ENCODE measurements around the gene LRBA. TPM values are rescaled to one million over a fixed set of nuclear protein-coding genes. Genes with fewer than 3 reads are reported as not detected.

Gene LRBA
- total RNA-seq, 1 experiment from 2014 or later: 69.1 TPM

GRCh38 chr4:150573534-150573933, 441.6 kb downstream of the LRBA start:
- ChIA-PET POLR2A (no interaction called here), CTCF (no interaction called here)
- Mint-ChIP-seq H3K36me3 (no peaks in the 10 kb centered on the region), H3K27ac (no peak overlapping the region), H3K27me3 (ENCODE audit: low read depth) (peaks cover 2% of the 10 kb centered on the region), H3K4me1 (peaks cover 1% of the 10 kb centered on the region), H3K4me3 (no peak overlapping the region), H3K9me3 (no peaks in the 10 kb centered on the region)
- no peak for TF ChIP-seq ZNF671 (CRISPR knock-in tag; IDR thresholded peaks at IDR 0.05)
- TF ChIP-seq NFYB (CRISPR knock-in tag; conservative IDR thresholded peaks at IDR 0.05; ENCODE audit: low read depth): no peak
- TF ChIP-seq EMX1 (CRISPR knock-in tag; IDR thresholded peaks at IDR 0.05): no peak
- TF ChIP-seq CDX4 (CRISPR knock-in tag; IDR thresholded peaks at IDR 0.05; ENCODE audit: borderline replicate concordance): no peak
- TF ChIP-seq, protein P1, sequence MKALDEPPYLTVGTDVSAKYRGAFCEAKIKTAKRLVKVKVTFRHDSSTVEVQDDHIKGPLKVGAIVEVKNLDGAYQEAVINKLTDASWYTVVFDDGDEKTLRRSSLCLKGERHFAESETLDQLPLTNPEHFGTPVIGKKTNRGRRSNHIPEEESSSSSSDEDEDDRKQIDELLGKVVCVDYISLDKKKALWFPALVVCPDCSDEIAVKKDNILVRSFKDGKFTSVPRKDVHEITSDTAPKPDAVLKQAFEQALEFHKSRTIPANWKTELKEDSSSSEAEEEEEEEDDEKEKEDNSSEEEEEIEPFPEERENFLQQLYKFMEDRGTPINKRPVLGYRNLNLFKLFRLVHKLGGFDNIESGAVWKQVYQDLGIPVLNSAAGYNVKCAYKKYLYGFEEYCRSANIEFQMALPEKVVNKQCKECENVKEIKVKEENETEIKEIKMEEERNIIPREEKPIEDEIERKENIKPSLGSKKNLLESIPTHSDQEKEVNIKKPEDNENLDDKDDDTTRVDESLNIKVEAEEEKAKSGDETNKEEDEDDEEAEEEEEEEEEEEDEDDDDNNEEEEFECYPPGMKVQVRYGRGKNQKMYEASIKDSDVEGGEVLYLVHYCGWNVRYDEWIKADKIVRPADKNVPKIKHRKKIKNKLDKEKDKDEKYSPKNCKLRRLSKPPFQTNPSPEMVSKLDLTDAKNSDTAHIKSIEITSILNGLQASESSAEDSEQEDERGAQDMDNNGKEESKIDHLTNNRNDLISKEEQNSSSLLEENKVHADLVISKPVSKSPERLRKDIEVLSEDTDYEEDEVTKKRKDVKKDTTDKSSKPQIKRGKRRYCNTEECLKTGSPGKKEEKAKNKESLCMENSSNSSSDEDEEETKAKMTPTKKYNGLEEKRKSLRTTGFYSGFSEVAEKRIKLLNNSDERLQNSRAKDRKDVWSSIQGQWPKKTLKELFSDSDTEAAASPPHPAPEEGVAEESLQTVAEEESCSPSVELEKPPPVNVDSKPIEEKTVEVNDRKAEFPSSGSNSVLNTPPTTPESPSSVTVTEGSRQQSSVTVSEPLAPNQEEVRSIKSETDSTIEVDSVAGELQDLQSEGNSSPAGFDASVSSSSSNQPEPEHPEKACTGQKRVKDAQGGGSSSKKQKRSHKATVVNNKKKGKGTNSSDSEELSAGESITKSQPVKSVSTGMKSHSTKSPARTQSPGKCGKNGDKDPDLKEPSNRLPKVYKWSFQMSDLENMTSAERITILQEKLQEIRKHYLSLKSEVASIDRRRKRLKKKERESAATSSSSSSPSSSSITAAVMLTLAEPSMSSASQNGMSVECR (CRISPR knock-in tag; IDR thresholded peaks at IDR 0.05; ENCODE audit: borderline replicate concordance): no peak
- TF ChIP-seq IRF2 (CRISPR knock-in tag; IDR thresholded peaks at IDR 0.05; ENCODE audit: borderline replicate concordance, low read depth): no peak
- no peak for TF ChIP-seq SMAD4 (CRISPR knock-in tag; IDR thresholded peaks at IDR 0.05)
- TF ChIP-seq SMAD3 (CRISPR knock-in tag; IDR thresholded peaks at IDR 0.05; ENCODE audit: borderline replicate concordance): no peak
- no peak for TF ChIP-seq ZNF232 (CRISPR knock-in tag; IDR thresholded peaks at IDR 0.05)
- TF ChIP-seq ZNF512 (CRISPR knock-in tag; IDR thresholded peaks at IDR 0.05; ENCODE audit: borderline replicate concordance): no peak
- TF ChIP-seq GABPB1 (CRISPR knock-in tag; IDR thresholded peaks at IDR 0.05): no peak
- TF ChIP-seq ZNF219 (CRISPR knock-in tag; IDR thresholded peaks at IDR 0.05; ENCODE audit: borderline replicate concordance): no peak
- TF ChIP-seq RORB (CRISPR knock-in tag; IDR thresholded peaks at IDR 0.05): no peak
- TF ChIP-seq, protein P2, sequence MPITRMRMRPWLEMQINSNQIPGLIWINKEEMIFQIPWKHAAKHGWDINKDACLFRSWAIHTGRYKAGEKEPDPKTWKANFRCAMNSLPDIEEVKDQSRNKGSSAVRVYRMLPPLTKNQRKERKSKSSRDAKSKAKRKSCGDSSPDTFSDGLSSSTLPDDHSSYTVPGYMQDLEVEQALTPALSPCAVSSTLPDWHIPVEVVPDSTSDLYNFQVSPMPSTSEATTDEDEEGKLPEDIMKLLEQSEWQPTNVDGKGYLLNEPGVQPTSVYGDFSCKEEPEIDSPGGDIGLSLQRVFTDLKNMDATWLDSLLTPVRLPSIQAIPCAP (CRISPR knock-in tag; IDR thresholded peaks at IDR 0.05): no peak
- TF ChIP-seq ZNF317 (CRISPR knock-in tag; IDR thresholded peaks at IDR 0.05; ENCODE audit: borderline replicate concordance, low read depth): no peak
- no peak for TF ChIP-seq ZNF263 (CRISPR knock-in tag; IDR thresholded peaks at IDR 0.05; ENCODE audit: low read depth)
- TF ChIP-seq ZNF425 (CRISPR knock-in tag; conservative IDR thresholded peaks at IDR 0.05): no peak
- no peak for DNase-seq (ENCODE audit: low spot score)
- no peak for ATAC-seq
